GM21529 (cell line): ENCODE results near the gene CDK19.
"Not testable (repeated sequence)": the region's sequence is repeated elsewhere in the genome, so short reads cannot be mapped to it uniquely, and the experiment has no call there.

ENCODE experiments used
- ATAC-seq: cut with Tn5 transposase; IDR thresholded peaks from one replicate; pipeline ENCODE4 v1.9.1; 2021; ENCODE audit not compliant: unreplicated experiment

CDK19 gene

GRCh38 chr6:110814102-110815014, 911 bp downstream of the CDK19 start:
- ATAC-seq = peak; percentile 10

GRCh38 chr6:110813338-110814101, 1.7 kb downstream of the CDK19 start:
- ATAC-seq = no peak

GRCh38 chr6:110812719-110813118, 2.5 kb downstream of the CDK19 start:
- ATAC-seq = no peak

- no peak for ATAC-seq
Measured at GRCh38 chr6:110810896-110811586, 4.2 kb downstream of the CDK19 start.

GRCh38 chr6:110809792-110810191, 5.5 kb downstream of the CDK19 start:
- no peak for ATAC-seq

GRCh38 chr6:110802175-110802574, 13.1 kb downstream of the CDK19 start:
- ATAC-seq = not testable (repeated sequence)

GRCh38 chr6:110800839-110801196, 14.5 kb downstream of the CDK19 start:
- ATAC-seq = no peak

GRCh38 chr6:110800196-110800838, 15.0 kb downstream of the CDK19 start:
- ATAC-seq = no peak

GRCh38 chr6:110799655-110800054, 15.6 kb downstream of the CDK19 start:
- ATAC-seq = no peak

GRCh38 chr6:110799189-110799588, 16.1 kb downstream of the CDK19 start:
- ATAC-seq = no peak

- no peak for ATAC-seq
Measured at GRCh38 chr6:110795271-110795670, 20.0 kb downstream of the CDK19 start.

- ATAC-seq = no peak
Measured at GRCh38 chr6:110786696-110787095, 28.6 kb downstream of the CDK19 start.

- ATAC-seq = no peak
Measured at GRCh38 chr6:110786271-110786670, 29.0 kb downstream of the CDK19 start.

GRCh38 chr6:110784610-110784979, 30.7 kb downstream of the CDK19 start:
- peak; percentile 28 for ATAC-seq

- ATAC-seq = no peak
Measured at GRCh38 chr6:110781522-110782214, 33.6 kb downstream of the CDK19 start.

- no peak for ATAC-seq
Measured at GRCh38 chr6:110778333-110778732, 36.9 kb downstream of the CDK19 start.

GRCh38 chr6:110777636-110778035, 37.6 kb downstream of the CDK19 start:
- no peak for ATAC-seq

- ATAC-seq = no peak
Measured at GRCh38 chr6:110776413-110776812, 38.9 kb downstream of the CDK19 start.

- no peak for ATAC-seq
Measured at GRCh38 chr6:110769923-110770322, 45.3 kb downstream of the CDK19 start.

GRCh38 chr6:110768057-110768456, 47.2 kb downstream of the CDK19 start:
- no peak for ATAC-seq
